IMR-90 (cell line): ENCODE measurements around the gene C1QTNF1. TPM values are rescaled to one million over a fixed set of nuclear protein-coding genes. Genes with fewer than 3 reads are reported as not detected.

Experiments
- ATAC-seq: fragments of 200-7000 bp; cut with Tn5 transposase; 2 replicates; pipeline ENCODE4 v1.9.1; 2020; ENCODE audit warnings: low read depth, mild to moderate bottlenecking, moderate library complexity
- BruUV-seq: library from RNA; stranded (reverse); fragments of 400-500 nt; replicated peaks from 2 replicates; lab custom pipeline; 2021; lab: Mats Ljungman, UMichigan
- CTCF ChIA-PET: fragments of 300-600 bp; formaldehyde crosslinking; extraction: SDS; loops from one replicate; lab custom pipeline; 2021; ENCODE audit warnings: antibody characterized with exemption; lab: Yijun Ruan, JAX
- POLR2A ChIA-PET: fragments of 300-600 bp; sonication (Branson Sonifier 250); formaldehyde crosslinking; loops from one replicate; lab custom pipeline; 2022; ENCODE audit warnings: antibody characterized with exemption; ENCODE audit not compliant: unreplicated experiment; lab: Charles Lee
- DNase-seq: peaks from one replicate; pipeline ENCODE4 v3.0.0; 2013
- H2AFZ ChIP-seq: replicated peaks from 2 replicates; pipeline ENCODE3; 2013; ENCODE audit warnings: low read length, mild to moderate bottlenecking; ENCODE audit not compliant: poor library complexity
- H2AK5ac ChIP-seq: 2 replicates; pipeline ENCODE4 v1.6.1; 2013; ENCODE audit warnings: low read depth, low read length, inconsistent platforms
- H2AK9ac ChIP-seq: replicated peaks from 2 replicates; pipeline ENCODE3; 2013; ENCODE audit warnings: mild to moderate bottlenecking, low read depth, low read length, moderate library complexity; ENCODE audit not compliant: poor library complexity
- H2BK120ac ChIP-seq: 2 replicates; pipeline ENCODE4 v1.6.1; 2013; ENCODE audit warnings: low read depth, low read length, inconsistent platforms
- H2BK15ac ChIP-seq: 3 replicates; pipeline ENCODE4 v1.6.1; 2013; ENCODE audit warnings: low read depth, low read length, inconsistent platforms
- H2BK20ac ChIP-seq: 2 replicates; pipeline ENCODE4 v1.6.1; 2013; ENCODE audit warnings: low read depth, mild to moderate bottlenecking, inconsistent platforms, low read length, moderate library complexity
- H2BK5ac ChIP-seq: 2 replicates; pipeline ENCODE4 v1.6.1; 2013; ENCODE audit warnings: mild to moderate bottlenecking, low read depth, low read length, inconsistent platforms; ENCODE audit not compliant: poor library complexity, severe bottlenecking
- H3K14ac ChIP-seq: replicated peaks from 2 replicates; pipeline ENCODE4 v1.6.1; 2013; ENCODE audit warnings: low read depth, low read length, inconsistent platforms
- H3K18ac ChIP-seq: 2 replicates; pipeline ENCODE4 v1.6.1; 2013; ENCODE audit warnings: low read depth, low read length, control low read depth
- H3K23ac ChIP-seq: 2 replicates; pipeline ENCODE4 v1.6.1; 2013; ENCODE audit warnings: low read depth, low read length, inconsistent platforms
- H3K27ac ChIP-seq: 2 replicates; pipeline ENCODE4 v1.5.1; 2013; ENCODE audit warnings: mild to moderate bottlenecking, control low read depth, low read length; ENCODE audit not compliant: insufficient read depth
- H3K27me3 ChIP-seq: 2 replicates; pipeline ENCODE4 v1.6.1; 2013; ENCODE audit warnings: low read length; ENCODE audit not compliant: control insufficient read depth, insufficient read depth
- H3K36me3 ChIP-seq: 2 replicates; pipeline ENCODE4 v1.6.1; 2013; ENCODE audit warnings: low read length, mixed read lengths; ENCODE audit not compliant: control insufficient read depth, insufficient read depth
- H3K4ac ChIP-seq: 2 replicates; pipeline ENCODE4 v1.6.1; 2013; ENCODE audit warnings: low read depth, low read length, inconsistent platforms
- H3K4me1 ChIP-seq: 2 replicates; pipeline ENCODE4 v1.6.1; 2013; ENCODE audit warnings: low read length, mixed read lengths; ENCODE audit not compliant: control insufficient read depth, insufficient read depth
- H3K4me2 ChIP-seq: 2 replicates; pipeline ENCODE4 v1.6.1; 2013; ENCODE audit warnings: low read depth, mild to moderate bottlenecking, control low read depth, low read length, moderate library complexity
- H3K4me3 ChIP-seq: 2 replicates; pipeline ENCODE4 v1.5.1; 2013; ENCODE audit warnings: low read depth, mild to moderate bottlenecking, control low read depth, low read length, moderate library complexity; ENCODE audit not compliant: insufficient read depth
- H3K56ac ChIP-seq: 2 replicates; pipeline ENCODE4 v1.6.1; 2013; ENCODE audit warnings: low read length, inconsistent platforms; ENCODE audit not compliant: insufficient read depth; ENCODE audit errors: extremely low read depth
- H3K79me1 ChIP-seq, 2 experiments: 2 replicates each; pipeline ENCODE4 v1.6.1; 2013; ENCODE audit warnings: low read length in 2 of 2, inconsistent platforms in 1 of 2, low read depth in 1 of 2
- H3K9ac ChIP-seq: 2 replicates; pipeline ENCODE4 v1.6.1; 2013; ENCODE audit warnings: low read depth, low read length, control low read depth
- H3K9me1 ChIP-seq: 2 replicates; pipeline ENCODE4 v1.6.1; 2013; ENCODE audit warnings: low read length, inconsistent platforms; ENCODE audit not compliant: insufficient read depth
- H3K9me3 ChIP-seq: 2 replicates; pipeline ENCODE4 v1.6.1; 2013; ENCODE audit warnings: low read length; ENCODE audit not compliant: control insufficient read depth, insufficient read depth
- H4K20me1 ChIP-seq: 2 replicates; pipeline ENCODE4 v1.6.1; 2013; ENCODE audit warnings: low read length, inconsistent platforms; ENCODE audit not compliant: insufficient read depth
- H4K5ac ChIP-seq: 2 replicates; pipeline ENCODE4 v1.6.1; 2013; ENCODE audit warnings: mild to moderate bottlenecking, low read depth, low read length, control low read depth
- H4K8ac ChIP-seq, 2 experiments: 2 replicates each; pipeline ENCODE4 v1.6.1; 2013; ENCODE audit warnings: low read depth in 2 of 2, low read length in 2 of 2, control low read depth in 1 of 2, inconsistent platforms in 1 of 2
- H4K91ac ChIP-seq: 2 replicates; pipeline ENCODE4 v1.6.1; 2013; ENCODE audit warnings: low read depth, low read length, inconsistent platforms; ENCODE audit not compliant: insufficient read depth
- BHLHE40 ChIP-seq: fragments of 150-350 bp; IDR thresholded peaks from 2 replicates; pipeline ENCODE4 v1.6.1; 2016; ENCODE audit warnings: mild to moderate bottlenecking, low read depth, low read length
- CHD1 ChIP-seq: IDR thresholded peaks from 2 replicates; pipeline ENCODE4 v1.6.1; 2012; ENCODE audit warnings: low read depth, low read length, improper control_type of control experiment
- NFE2L2 ChIP-seq: fragments of 150-350 bp; IDR thresholded peaks from 2 replicates; pipeline ENCODE4 v1.6.1; 2016; ENCODE audit warnings: low read depth, mild to moderate bottlenecking, low read length
- RAD21 ChIP-seq: IDR thresholded peaks from 2 replicates; pipeline ENCODE4 v1.6.1; 2012; ENCODE audit warnings: low read length, improper control_type of control experiment
- RFX5 ChIP-seq: IDR thresholded peaks from 2 replicates; pipeline ENCODE4 v1.8.0; 2012; ENCODE audit warnings: low read depth, mild to moderate bottlenecking, low read length, moderate library complexity
- SMC3 ChIP-seq: fragments of 150-350 bp; IDR thresholded peaks from 2 replicates; pipeline ENCODE4 v1.6.1; 2016; ENCODE audit warnings: low read depth, mild to moderate bottlenecking, antibody characterized with exemption, low read length, moderate library complexity
- WGBS, 2 experiments: methylation state at CpG; one replicate each; pipeline versions ENCODE4 v1.1.5 to v1.1.7; 2013; ENCODE audit warnings: missing lambda C conversion rate in 2 of 2; ENCODE audit not compliant: insufficient read length in 1 of 2; ENCODE audit errors: extremely low coverage in 2 of 2; 5-methylcytosine and 5-hydroxymethylcytosine counted together
- dilution Hi-C: fragments of 300-500 bp; cut with HindIII; formaldehyde crosslinking; loops from one replicate; pipeline ENCODE4 v1.14.3; 2018; ENCODE audit warnings: low sequenced_read_pairs; ENCODE audit not compliant: unreplicated experiment
- in situ Hi-C: fragments of 300-500 bp; cut with MboI; formaldehyde crosslinking; loops from 3 replicates; pipeline ENCODE4 v1.14.3; 2019; ENCODE audit warnings: low sequenced_read_pairs, inconsistent platforms, mixed read lengths
- intact Hi-C: fragments of 100-400 bp; cut with micrococcal nuclease; formaldehyde crosslinking; loops from 2 replicates; pipeline ENCODE4 v1.10.0; 2022
- polyA plus RNA-seq, 3 experiments: library from polyadenylated mRNA; depleted of rRNA; stranded (reverse); fragments of >200 nt; gene quantifications; 2 replicates each; pipeline ENCODE4 v1.2.3, GENCODE V29; 2012; ENCODE audit warnings: low replicate concordance in 1 of 3
- total RNA-seq: library from RNA; depleted of rRNA; stranded (reverse); fragments of >200 nt; gene quantifications from 2 replicates; pipeline ENCODE4 v1.2.3, GENCODE V29; 2012

C1QTNF1 gene
- total and polyA plus RNA-seq, 2 of the 4 experiments (the other 2 are of a cell fraction) = 3.4 to 8.4 TPM

DNA sequence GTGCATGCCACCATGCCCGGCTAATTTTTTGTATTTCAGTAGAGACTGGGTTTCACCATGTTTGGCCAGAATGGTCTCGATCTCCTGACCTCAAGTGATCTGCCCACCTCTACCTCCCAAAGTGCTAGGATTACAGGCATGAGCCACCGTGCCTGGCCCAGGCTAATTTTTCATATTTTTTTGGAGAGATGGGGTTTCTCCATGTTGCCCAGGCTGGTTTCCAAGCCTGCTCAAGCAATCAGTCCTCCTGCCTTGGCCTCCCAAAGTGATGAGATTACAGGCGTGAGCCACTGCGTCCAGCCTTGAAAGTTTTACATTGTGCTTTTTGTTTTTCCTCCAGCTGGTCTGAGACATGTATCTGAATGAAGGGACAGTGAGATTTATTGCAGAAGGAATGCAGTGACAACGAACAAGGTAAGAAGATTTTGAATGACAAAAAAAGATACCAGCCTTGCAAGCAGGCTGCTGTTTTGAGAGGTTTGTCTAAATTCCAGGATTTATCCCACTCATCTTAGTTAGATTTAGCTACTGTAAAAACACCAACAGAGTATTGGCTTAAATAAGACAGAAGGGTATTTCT lies 47.3 kb downstream of the C1QTNF1 start:
- H3K14ac ChIP-seq = no peak overlapping the region
- dilution Hi-C loops (no loop called here), in situ Hi-C loops (no loop called here), intact Hi-C loops (no loop called here)
- no peaks in the 10 kb centered on the region for H3K36me3 ChIP-seq
- H2BK120ac ChIP-seq = no peak overlapping the region
- H3K27ac ChIP-seq = no peak overlapping the region
- ATAC-seq = no peak
- H3K4me1 ChIP-seq = 0 out of 2 replicates have a peak, but pooled peaks cover 2% of the 10 kb centered on the region
- WGBS, 2 experiments = 60% methylated on average over 1 of the region's 6 CpGs; no CpG with 5 or more reads in 1 of the 2 experiments
- H3K79me1 ChIP-seq = peaks cover 0 to 10% of the 10 kb centered on the region in 2 experiments; a peak in 2 of 4 replicates
- no peak overlapping the region for H2AK5ac ChIP-seq
- TF ChIP-seq RAD21 (no peak), RFX5 (no peak), BHLHE40 (no peak), NFE2L2 (no peak), SMC3 (no peak), CHD1 (no peak)
- BruUV-seq = no TSS peak
- no peak overlapping the region for H4K8ac ChIP-seq
- no peak for DNase-seq
- H4K5ac ChIP-seq = no peak overlapping the region
- H3K23ac ChIP-seq = no peak overlapping the region
- H3K9me1 ChIP-seq = no peaks in the 10 kb centered on the region; the same call in 1 of the 2 replicates
- no peaks in the 10 kb centered on the region for H3K9me3 ChIP-seq
- H2BK15ac ChIP-seq = no peak overlapping the region
- H2AK9ac ChIP-seq = no peak overlapping the region
- H4K20me1 ChIP-seq = no peaks in the 10 kb centered on the region
- H3K56ac ChIP-seq = no peak overlapping the region
- no peak overlapping the region for H3K4me2 ChIP-seq
- no peak overlapping the region for H3K18ac ChIP-seq
- CTCF ChIA-PET = no interaction called here
- H2BK20ac ChIP-seq = no peak overlapping the region
- POLR2A ChIA-PET = no interaction called here
- no peak overlapping the region for H2AFZ ChIP-seq
- peaks cover 18% of the 10 kb centered on the region for H3K27me3 ChIP-seq
- no peak overlapping the region for H2BK5ac ChIP-seq
- no peak overlapping the region for H3K9ac ChIP-seq
- no peak overlapping the region for H4K91ac ChIP-seq
- no peak overlapping the region for H3K4me3 ChIP-seq
- no peak overlapping the region for H3K4ac ChIP-seq
